NCI-H128 (cell line): Measurements from ENCODE around the gene GUCD1.
A peak's percentile ranks its signal among the peaks of the same experiment; 100 is the strongest.

Experiments
- DNase-seq: peaks from one replicate; lab custom pipeline; 2025; ENCODE audit not compliant: unreplicated experiment; lab: John Stamatoyannopoulos, UW

The GUCD1 gene

DNA sequence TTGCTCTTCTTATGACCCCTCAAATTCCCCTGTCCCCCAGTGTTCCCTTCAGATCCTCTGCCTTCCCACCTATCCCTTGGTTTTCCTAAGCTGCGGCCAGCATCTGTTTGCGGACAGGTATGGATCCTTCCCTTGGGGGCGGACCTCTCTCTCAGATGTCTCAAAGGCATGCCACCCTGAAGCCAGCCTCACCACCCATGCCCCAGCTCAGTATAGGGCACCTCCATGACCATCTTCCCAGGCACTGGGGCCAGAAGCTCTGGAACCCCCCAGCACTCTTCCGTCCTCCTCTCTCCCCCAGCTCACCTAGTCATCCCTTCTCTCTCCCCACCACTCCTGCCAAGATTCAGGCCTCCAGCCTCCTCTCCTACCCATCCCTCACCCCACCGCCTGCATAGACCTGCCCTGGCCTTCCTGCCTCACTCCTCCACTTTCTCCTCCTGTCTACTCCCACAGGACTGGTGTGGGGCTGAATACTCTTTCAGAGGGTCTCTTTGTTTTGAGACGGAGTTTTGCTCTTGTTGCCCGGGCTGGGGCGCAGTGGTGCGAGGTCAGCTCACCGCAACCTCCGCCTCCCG lies 35.7 kb upstream of the GUCD1 start:
- DNase-seq = no peak

DNA sequence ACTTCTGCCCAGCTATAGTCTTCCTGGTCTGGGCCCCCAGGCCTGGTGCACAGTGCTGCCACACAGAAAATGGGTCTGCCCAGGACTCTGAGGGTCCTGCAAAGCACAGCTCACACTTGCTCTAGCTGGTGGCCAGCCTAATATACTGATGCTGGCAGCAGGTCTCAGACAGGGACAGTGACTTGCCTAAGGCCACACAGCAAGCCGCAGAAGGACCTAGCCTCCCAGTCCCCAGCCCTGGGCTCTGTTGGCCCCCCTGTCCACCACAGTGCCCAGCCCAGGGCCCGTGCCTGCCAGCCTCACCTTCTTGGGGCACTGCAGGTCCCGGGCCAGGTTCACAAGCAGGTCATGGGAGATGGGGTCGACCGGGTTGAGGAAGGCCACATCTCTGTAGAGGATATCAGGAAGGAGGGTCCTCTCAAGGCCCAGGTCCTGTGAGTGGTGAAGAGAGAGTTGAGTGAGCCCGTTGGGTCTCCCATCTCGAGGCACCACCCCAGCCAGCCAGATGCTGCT lies 34.6 kb upstream of the GUCD1 start:
- DNase-seq = no peak

DNA sequence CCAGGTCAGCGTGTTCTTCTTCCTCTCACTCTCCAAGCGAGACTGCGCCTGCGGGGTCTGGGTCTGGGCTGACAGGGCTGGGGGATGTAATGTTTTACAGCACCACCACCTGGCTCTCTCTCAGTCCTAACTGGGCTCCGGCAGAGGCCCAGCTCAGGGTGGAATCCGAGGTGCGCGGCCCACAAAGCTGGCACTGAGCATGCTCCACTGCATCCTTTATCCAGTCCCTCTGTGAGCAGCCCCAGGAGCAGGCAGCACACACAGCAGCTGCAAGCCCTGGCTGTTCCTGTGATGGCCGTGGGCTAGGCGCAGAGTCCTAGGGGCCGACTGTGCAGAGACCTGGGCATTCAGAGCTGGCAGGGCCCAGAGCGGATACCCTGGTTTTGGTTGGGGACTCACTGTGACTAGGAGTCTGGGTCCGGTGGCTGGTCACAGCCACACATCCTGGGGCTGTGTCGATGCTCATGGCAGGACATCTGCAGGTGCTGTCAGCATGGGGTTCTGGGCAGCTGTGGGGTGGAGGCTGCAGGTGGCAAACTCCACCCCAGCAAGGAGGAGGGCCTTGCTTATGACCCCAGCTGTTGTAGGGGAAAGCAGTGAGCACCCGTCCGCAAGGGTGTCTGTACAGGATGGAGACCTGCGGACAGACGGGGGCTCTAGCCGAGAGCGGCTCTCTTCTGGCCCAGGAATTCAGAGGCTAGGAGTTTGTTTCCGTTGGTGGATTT lies 34.0 kb upstream of the GUCD1 start:
- no peak for DNase-seq

DNA sequence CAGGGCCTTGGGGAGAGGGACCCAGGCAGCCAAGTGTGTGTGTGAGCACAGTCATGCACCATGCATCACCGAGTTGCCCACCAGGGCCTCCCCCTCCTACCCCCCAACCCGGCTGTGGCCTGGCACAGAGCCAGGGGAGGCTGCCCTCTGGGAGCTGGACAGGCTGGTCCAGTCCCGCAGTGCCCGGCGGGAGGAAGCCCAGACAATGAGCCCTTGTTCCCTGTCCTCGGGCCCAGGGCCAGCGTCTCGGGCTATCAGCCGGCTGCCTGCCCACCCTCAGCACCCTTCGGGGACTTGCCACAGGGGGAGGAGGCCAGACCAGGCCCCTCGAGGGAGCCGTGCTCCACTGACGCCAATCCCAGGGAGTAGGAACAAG lies 33.4 kb upstream of the GUCD1 start:
- no peak for DNase-seq

DNA sequence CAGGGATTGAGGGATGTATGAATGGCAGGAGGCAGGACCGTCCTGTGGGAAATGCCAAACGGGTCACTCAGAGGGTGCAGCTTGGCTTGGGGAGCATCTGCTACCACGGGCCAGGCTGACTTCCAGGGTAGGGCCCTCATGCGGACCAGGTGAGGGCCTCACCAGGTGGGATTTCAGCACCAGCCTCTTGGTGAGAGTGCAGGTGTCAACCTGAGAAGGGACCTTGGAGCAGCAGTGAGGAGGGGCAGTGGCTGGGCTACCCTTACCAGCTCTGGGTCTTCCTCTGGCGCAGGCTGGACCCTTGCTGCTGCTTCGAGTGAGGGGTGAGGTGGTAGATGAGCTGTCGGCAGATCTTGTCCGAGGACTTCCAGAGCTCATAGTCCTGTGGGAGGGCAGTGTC lies 33.0 kb upstream of the GUCD1 start:
- DNase-seq = no peak

DNA sequence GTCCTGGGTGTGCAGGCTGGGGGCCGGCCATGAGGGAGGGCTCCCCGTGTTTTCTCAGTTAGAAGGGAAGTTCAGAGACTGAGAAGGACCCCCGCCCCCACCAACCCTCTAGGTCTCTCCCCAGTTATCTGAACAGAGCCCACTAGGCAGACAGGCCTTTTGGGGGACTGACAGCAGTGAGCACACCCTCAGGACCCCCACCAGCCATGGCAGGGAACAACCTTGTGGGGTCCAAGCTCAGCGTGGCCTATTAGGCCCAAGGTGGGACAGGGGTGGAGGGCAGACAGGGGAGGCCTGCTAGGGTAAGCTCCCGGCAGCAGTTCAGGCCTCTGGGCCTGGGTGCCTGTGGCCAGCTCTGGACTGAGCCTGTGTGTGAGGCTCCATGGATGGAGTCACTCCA lies 32.3 kb upstream of the GUCD1 start:
- no peak for DNase-seq

DNA sequence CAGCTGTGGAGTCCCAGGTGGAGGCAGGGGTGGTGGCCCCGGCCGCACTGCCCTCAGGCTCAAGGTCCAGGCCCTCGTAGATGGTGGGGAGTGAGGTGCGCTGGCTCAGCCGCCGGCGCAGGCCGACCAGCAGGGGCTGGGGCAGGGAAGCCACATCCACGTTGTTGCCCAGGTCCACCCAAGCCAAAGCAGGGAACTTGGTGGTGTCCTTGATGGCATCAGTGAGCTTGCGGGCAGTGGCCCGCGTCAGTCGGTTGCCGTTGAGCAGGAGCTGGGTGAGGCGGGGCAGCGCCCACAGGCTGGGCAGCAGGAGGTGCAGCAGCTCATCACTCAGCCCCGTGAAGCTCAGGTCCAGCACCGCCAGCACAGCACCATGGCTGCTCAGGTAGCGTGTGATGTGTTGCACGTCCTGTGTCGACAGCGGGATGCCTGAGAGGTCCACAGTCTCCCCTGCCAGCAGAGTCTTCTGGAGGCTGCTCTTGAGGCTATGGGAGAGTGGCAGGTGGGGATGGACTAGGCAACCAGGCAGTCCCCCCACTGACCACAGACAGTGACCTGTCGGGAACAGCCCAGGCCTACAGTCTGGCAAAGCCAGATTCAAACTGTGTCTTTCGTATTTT lies 31.1 kb upstream of the GUCD1 start:
- no peak for DNase-seq

DNA sequence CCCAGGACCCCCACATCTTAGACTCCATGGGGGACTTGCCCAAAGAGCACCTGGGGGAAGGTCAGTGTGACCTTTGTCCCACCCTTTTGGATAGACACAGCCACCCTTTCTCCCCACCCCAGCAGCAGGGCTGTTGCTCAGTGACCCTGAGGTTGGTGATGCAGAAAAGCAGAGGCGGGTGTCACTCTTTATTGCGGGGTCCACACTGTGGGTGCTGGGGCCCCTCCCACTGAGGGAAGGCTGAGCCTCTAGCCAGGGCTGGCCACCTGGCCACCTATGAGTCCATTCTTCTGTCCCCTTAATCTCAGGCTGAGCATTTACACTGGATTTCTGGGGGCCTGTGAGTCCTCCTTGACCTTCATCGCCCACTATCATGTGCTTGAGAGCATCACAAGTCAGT lies 30.5 kb upstream of the GUCD1 start:
- DNase-seq = no peak

DNA sequence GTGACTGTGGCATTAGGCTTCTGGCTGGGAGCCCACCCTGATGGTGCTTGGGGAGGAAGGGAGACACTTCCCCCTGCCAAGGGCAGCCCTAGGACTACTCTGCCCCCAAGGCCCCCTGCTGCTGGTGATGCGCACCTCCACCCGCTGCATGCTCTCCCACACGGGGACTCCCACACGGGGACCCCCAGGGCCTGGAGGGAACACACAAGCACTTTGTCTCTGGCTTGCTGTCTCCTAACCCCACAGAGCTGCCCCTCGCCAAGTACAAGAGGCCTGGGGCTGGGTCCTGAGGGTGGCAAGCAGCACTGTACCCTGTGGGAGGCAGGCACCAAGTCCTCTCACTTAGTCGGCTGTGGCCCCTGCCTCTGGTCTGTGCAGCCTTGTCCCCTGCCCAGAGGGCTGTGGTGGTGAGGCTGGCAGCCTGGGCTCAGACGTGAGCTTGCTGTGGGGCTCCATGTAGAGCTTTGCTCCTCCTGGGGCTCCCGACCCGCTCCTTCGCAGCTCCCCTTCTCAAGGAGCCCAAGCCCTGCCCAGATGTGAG lies 30.0 kb upstream of the GUCD1 start:
- DNase-seq = no peak

DNA sequence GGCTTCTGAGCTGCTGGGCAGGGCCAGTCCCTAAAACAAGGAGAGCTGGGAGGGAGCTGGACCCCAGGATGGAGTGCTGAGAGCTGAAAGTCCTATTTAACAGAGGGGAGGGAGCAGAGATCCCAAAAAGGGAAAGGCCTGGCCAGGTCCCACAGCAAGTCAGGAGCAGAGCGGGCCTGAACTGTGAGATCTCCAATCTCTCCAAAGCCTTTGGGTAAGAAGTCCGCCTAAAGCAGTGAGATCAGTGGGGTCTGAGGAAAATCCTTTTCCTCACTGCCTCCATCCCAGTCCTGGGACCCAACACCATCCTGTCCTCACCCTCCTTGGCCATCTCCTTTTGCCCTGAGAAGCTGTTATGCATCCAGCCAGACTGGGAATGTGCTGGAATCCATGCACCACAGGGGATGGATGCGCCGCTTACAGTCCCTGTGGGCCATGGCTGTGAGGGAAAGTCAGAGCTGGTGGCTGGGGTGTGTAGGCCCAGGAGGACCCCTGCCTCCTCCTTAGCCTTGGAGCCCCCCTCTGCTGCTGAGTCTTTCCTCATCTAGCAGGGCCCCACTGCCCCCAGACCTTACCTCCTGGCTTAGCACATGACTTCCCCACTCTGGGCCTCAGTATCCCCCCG lies 29.3 kb upstream of the GUCD1 start:
- DNase-seq = no peak

DNA sequence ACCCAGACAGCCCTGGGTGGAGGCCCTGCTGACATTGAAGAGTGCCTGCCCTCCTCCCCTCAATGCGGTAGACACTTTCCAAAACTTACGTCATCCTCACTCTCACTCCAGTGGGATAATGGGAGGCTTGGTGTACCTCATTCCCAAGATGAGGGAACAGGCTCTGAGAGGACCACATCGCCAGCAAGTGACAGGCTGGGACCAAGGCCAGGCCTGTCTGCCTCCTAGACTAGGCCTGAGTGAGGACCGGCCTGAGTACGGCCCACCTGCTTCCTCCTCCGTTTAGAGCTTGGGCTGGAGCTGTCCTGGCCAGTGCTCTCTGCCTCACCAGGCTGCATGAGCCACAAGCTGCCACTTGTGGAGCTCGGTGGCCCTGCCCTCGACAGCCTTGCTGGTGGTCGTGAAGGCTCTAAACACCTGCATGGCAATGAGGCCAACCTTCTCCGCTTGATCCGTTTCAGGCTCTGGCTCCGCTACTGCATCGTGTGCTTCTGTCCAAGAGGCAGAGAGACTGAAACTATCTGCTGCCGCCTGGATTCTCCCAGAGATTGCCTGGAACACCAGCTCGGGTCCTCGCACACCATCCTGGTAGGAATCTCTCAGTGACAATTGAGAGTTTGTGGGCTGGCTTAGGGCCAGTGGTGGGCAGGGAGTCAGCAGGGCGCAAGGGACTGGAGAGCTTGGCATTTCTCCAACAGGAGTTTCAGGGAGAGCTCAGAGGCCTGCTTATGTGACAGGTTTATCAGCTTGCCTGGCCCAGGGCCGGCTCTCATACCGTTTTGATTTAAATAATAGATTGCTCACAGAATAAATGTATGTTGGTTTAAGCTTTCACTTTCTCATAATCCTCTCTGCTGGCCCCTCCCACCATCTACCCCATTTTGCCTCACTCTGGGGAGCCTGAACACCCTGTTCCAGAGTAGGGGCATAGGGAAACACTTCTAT lies 28.6 kb upstream of the GUCD1 start:
- DNase-seq = peak; percentile 67

DNA sequence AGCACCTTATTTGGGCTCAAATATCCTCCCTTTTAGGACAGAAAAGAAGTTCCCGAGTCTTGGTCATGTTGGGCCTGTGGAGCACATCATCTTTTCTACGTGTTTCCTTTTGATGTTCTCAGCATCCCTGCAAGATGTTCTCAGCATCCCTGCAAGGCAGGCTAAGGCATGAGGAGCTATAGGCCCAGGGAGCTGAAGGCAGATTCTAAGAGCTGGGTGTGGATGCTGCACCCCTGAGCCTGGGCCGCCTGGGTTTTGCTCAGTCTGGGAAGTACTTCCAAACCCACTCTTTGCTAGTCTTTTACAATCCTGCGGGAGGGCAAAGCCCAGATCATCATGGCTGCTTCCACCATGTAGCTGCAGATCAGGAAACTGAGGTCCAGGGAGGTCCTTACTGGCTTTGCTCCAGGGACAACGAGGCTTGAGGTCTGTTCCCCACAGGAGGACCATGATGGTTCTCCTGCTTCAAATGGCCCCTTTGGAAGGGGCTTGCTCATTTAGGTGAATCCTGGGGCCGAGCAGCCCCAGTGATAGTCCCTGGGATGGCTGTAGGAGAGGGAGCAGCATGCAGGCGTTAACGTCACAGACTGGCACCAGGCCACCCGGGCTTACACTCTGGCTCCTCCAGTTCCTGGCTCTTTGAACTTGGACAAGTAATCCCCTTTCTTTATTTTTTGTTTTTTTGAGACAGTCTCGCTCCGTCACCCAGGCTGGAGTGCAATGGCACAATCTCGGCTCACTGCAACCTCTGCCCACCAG lies 27.3 kb upstream of the GUCD1 start:
- no peak for DNase-seq

DNA sequence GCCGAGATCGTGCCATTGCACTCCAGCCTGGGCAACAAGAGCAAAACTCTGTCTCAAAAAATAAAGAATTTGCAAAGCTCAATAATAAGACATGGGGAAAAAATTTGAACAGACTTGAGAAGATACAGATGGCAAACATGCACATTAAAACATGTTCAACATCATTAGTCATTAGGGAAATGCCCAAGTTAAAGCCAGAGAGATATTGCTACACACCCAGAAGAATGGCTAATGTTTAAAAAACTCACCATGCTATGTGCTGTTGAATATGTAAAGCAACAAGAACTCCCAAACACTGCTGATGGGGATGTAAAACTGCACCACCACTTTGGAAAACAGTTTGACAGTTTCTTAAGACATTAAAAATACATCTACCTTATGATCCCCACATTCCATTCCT lies 25.3 kb upstream of the GUCD1 start:
- no peak for DNase-seq

DNA sequence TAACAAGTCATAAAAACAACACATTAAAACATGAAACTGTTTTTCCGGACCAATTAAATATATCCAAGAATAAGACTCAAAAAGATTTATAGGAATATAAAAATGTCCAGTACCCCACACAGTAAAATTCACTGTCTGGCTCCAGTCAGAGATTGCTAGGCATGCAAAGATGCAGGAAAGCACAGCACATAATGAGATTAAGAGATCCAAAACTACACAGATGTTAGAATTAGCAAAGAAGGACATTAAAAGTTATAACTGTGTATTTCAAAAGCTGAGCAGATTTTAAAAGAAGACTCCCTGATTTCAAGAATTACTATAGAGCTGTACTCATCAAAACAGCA lies 24.3 kb upstream of the GUCD1 start:
- no peak for DNase-seq

DNA sequence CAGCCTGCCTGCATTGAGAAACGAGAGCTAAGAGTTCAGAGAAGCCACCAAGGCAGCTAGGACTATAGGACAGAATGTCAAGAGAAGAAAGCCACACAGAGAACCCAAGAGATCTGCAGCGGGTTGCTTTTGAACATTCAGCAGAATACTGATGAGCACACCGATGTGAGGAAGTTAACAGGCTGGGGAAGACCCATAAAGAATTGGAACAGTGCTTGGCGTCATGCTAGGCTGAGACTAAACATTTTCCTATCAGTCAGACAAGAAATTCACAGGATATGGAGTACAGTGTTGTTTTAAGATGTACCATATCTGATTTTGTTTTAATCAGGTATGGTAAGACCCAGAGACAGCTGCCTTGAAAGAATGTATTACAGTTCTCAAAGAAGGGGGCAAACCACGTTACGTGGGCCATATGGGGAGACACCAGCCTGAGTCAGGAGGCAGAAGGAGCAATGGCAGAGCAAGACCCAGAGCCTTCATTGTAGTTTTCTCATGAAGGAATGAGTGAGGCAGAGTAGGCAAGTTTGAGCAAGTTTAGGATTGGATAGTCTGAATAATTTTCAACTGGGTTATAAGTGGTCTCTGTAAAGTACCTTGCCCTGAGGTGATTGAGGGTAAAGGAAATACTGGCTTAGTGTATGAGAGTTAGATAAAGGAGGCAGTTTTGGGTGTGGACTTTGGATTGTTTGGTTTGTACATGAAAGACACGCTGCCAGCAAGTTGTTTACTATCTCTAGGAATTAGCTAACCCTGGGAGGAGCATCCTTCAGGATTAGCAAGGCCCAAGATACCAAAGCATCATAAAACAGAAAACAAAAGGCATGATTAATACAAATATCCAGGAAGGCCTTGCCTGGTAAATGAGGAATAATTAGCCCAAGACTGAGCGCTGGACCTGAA lies 23.7 kb upstream of the GUCD1 start:
- DNase-seq = no peak

DNA sequence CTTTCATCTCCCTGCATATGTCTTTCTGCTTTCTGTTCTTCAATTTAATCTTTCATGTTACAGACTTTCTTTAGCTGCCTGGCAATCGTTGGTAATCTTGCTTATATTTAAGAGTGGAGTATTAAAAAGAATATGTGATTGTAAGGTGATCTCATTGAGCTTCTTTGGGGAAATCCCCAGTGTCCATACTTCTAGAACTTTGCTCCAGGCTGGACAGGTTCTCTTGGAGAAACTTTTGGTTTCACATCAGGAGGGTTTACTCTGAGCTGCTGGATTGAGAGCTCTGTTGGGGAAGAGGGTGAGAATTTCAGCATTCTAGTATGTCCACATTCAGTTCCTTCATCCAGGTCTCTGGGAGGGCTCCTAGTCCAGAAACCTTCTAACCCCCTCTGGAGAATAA lies 21.8 kb upstream of the GUCD1 start:
- DNase-seq = no peak

DNA sequence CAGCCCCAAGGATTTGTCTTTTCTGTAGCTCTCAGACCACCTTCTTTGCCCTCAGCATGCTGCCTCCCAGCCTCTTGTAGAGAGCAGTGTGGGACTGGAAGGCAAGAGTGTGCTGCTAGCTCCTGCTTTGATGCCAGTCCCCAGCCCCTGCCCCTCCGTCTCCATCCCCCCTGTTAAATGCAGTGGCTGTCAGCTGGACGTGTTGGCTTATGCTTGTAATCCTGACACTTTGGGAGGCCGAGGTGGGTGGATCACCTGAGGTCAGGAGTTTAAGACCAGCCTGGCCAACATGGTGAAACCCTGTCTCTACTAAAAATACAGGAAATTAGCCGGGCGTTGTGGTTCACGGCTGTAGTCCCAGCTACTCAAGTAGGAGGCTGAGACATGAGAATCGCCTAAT lies 16.3 kb upstream of the GUCD1 start:
- no peak for DNase-seq

DNA sequence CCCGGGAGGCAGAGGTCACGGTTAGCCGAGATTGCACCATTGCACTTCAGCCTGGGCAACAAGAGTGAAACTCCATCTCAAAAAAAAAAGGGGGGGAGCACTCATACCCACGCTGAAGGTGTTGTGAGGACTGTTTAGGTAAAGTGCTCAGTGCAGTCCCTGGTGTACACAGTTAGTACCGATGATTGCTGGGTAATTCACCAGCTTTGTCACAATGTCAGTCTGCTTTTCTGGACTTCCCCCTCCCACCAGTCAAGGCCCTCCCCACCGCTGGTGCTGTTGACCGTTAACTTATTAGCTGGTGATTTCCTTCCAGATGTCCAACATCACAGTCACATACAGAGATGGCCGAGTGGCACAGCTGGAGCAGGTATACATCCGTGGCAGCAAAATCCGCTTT lies 12.7 kb upstream of the GUCD1 start:
- no peak for DNase-seq

DNA sequence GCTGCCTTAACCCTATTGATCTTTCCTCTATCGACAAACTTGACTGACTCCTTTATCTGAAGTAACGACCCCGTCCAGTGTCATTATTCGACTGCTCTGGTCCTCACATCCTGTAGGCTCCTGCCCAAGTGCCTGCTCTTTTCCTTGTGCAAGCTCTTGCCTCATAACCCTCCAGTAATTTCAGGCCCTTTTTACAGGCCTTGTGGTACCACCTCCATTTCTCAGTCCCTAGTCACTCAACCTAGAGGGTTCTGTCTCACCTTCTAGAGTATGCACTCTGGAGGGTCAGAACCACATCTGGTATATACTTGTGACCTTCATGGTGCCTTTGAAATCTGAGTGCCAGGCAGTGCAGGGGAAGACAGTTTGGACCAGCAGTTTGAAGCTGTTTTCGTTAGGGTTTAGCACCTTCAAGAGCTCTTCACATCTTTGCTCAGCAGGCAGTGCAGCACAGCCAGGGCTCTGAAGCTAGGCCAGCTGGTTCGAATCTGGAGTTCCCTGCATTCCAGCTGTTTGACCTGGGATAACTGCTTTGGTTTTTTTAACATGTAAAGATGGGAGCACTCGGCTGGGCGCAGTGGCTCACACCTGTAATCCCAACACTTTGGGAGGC lies 12.1 kb upstream of the GUCD1 start:
- DNase-seq = no peak
